Neural cell (in vitro differentiated cells): ENCODE data around the gene HK1. TPM values are rescaled to one million over a fixed set of nuclear protein-coding genes. Genes with fewer than 3 reads are reported as not detected.

Experiments used
- H2AFZ ChIP-seq: fragments of 200-600, 300-800 bp; sonication (generic), shearing (Covaris generic); 2 replicates; pipeline ENCODE4 v1.6.0; 2014; ENCODE audit warnings: low read depth, mild to moderate bottlenecking, antibody characterized with exemption, low read length, moderate library complexity
- H3F3A ChIP-seq: fragments of 200-600 bp; shearing (Covaris generic); 2 replicates; pipeline ENCODE4 v1.6.1; 2016; ENCODE audit warnings: mild to moderate bottlenecking, moderate library complexity, mixed read lengths, antibody characterized with exemption, low read length; ENCODE audit not compliant: insufficient read depth, poor library complexity, severe bottlenecking
- H3K27ac ChIP-seq: fragments of 200-600, 300-800 bp; sonication (generic), shearing (Covaris generic); 2 replicates; pipeline ENCODE4 v1.5.1; 2014; ENCODE audit warnings: mild to moderate bottlenecking, low read length, moderate library complexity
- H3K27me3 ChIP-seq: fragments of 300-800, 200-600 bp; sonication (generic), shearing (Covaris generic); 2 replicates; pipeline ENCODE4 v1.6.0; 2014; ENCODE audit warnings: mild to moderate bottlenecking, low read depth, low read length, moderate library complexity; ENCODE audit not compliant: insufficient read depth
- H3K36me3 ChIP-seq: fragments of 300-800, 200-600 bp; sonication (generic), shearing (Covaris generic); 2 replicates; pipeline ENCODE4 v1.5.1; 2014; ENCODE audit warnings: mild to moderate bottlenecking, antibody characterized with exemption, low read length, moderate library complexity; ENCODE audit not compliant: insufficient read depth
- H3K4me2 ChIP-seq: fragments of 300-800, 200-600 bp; sonication (generic), shearing (Covaris generic); 2 replicates; pipeline ENCODE4 v1.6.0; 2014; ENCODE audit warnings: mild to moderate bottlenecking, low read length
- H3K4me3 ChIP-seq: fragments of 300-800, 200-600 bp; sonication (generic), shearing (Covaris generic); 2 replicates; pipeline ENCODE4 v1.5.1; 2014; ENCODE audit warnings: mild to moderate bottlenecking, low read length, moderate library complexity
- H3K79me2 ChIP-seq: fragments of 200-600 bp; shearing (Covaris generic); replicated peaks from 2 replicates; pipeline ENCODE4 v1.6.0; 2014; ENCODE audit warnings: mild to moderate bottlenecking, low read length, moderate library complexity; ENCODE audit not compliant: insufficient read depth
- H3K9ac ChIP-seq: fragments of 300-800, 200-600 bp; sonication (generic), shearing (Covaris generic); 2 replicates; pipeline ENCODE4 v1.6.1; 2016; ENCODE audit warnings: mild to moderate bottlenecking, low read length, mixed read lengths
- H3K9me2 ChIP-seq: fragments of 200-600 bp; shearing (Covaris generic); 2 replicates; pipeline ENCODE4 v1.6.1; 2016; ENCODE audit warnings: mild to moderate bottlenecking, low read length, mixed read lengths; ENCODE audit not compliant: insufficient read depth
- H3K9me3 ChIP-seq: fragments of 200-600, 300-800 bp; sonication (generic), shearing (Covaris generic); 2 replicates; pipeline ENCODE4 v1.6.1; 2016; ENCODE audit warnings: mild to moderate bottlenecking, mixed run types, low read length, moderate library complexity, mixed read lengths
- H4K20me1 ChIP-seq: fragments of 200-600 bp; shearing (Covaris generic); 2 replicates; pipeline ENCODE4 v1.6.1; 2016; ENCODE audit warnings: mild to moderate bottlenecking, mixed run types; ENCODE audit not compliant: insufficient read depth
- EP300 ChIP-seq: fragments of 450-650 bp; conservative IDR thresholded peaks from 2 replicates; pipeline ENCODE4 v1.6.1; 2014; ENCODE audit warnings: antibody characterized with exemption, mild to moderate bottlenecking, moderate library complexity; ENCODE audit not compliant: poor library complexity, severe bottlenecking
- EZH2 ChIP-seq: fragments of 200-600, 300-800 bp; shearing (Covaris generic), sonication (generic); IDR thresholded peaks from 2 replicates; pipeline ENCODE4 v1.6.1; 2014; ENCODE audit warnings: antibody characterized with exemption, low read length, borderline replicate concordance, mild to moderate bottlenecking; ENCODE audit not compliant: insufficient read depth, poor library complexity, severe bottlenecking
- POLR2AphosphoS5 ChIP-seq: IDR thresholded peaks from 2 replicates; pipeline ENCODE4 v1.6.1; 2012
- RAD21 ChIP-seq: fragments of 450-650 bp; conservative IDR thresholded peaks from 2 replicates; pipeline ENCODE4 v1.6.1; 2014; ENCODE audit warnings: antibody characterized with exemption, mild to moderate bottlenecking, moderate library complexity
- REST ChIP-seq: IDR thresholded peaks from 2 replicates; pipeline ENCODE4 v1.6.1; 2012; ENCODE audit warnings: borderline replicate concordance
- SMC3 ChIP-seq: fragments of 450-650 bp; conservative IDR thresholded peaks from 2 replicates; pipeline ENCODE4 v1.6.1; 2014; ENCODE audit warnings: antibody characterized with exemption, mild to moderate bottlenecking, moderate library complexity; ENCODE audit not compliant: poor library complexity
- TAF1 ChIP-seq: IDR thresholded peaks from 2 replicates; pipeline ENCODE4 v1.6.1; 2012; ENCODE audit warnings: low read depth
- polyA plus RNA-seq: library from polyadenylated mRNA; depleted of rRNA; stranded (reverse); fragments of >200 nt; gene quantifications from 2 replicates; pipeline ENCODE4 v1.2.3, GENCODE V29; 2014

HK1 gene
- polyA plus RNA-seq, 1 donor from 2014 or later = 60.5 TPM

- Histone ChIP-seq H3K4me2 (no peak overlapping the region), H3K27ac (no peak overlapping the region)
Observed at GRCh38 chr10:69403519-69403918, 125.2 kb downstream of the HK1 start.

GRCh38 chr10:69404786-69405185 is 126.5 kb downstream of the HK1 start:
- Histone ChIP-seq H2AFZ (no peak overlapping the region), H3K9me2 (no peaks in the 10 kb centered on the region), H3K27ac (no peak overlapping the region), H3K79me2 (no peaks in the 10 kb centered on the region), H3K9me3 (no peaks in the 10 kb centered on the region), H3K27me3 (no peaks in the 10 kb centered on the region), H3K4me3 (no peak overlapping the region), H3K4me2 (no peak overlapping the region), H4K20me1 (no peaks in the 10 kb centered on the region), H3F3A (no peaks in the 10 kb centered on the region), H3K36me3 (no peaks in the 10 kb centered on the region), H3K9ac (no peak overlapping the region)
- no peak for TF ChIP-seq REST

More at GRCh38 chr10:69403519-69403918, 125.2 kb downstream of the HK1 start:
- no peak overlapping the region for H2AFZ ChIP-seq
- no peaks in the 10 kb centered on the region for H3K79me2 ChIP-seq
- no peak overlapping the region for H3K4me3 ChIP-seq
- no peaks in the 10 kb centered on the region for H3K9me2 ChIP-seq
- H3K9ac ChIP-seq = no peak overlapping the region
- no peaks in the 10 kb centered on the region for H3K9me3 ChIP-seq
- no peaks in the 10 kb centered on the region for H3K36me3 ChIP-seq
- TF ChIP-seq EP300 (no peak), TAF1 (no peak), EZH2 (no peak), SMC3 (no peak), REST (no peak), POLR2AphosphoS5 (no peak), RAD21 (no peak)
- H4K20me1 ChIP-seq = no peaks in the 10 kb centered on the region
- H3F3A ChIP-seq = no peaks in the 10 kb centered on the region
- H3K27me3 ChIP-seq = no peaks in the 10 kb centered on the region

GRCh38 chr10:69405221-69405620 is 126.9 kb downstream of the HK1 start:
- TF ChIP-seq EZH2 (no peak), POLR2AphosphoS5 (no peak), RAD21 (no peak), REST (no peak), TAF1 (no peak), EP300 (no peak)
- no peak overlapping the region for H3K4me3 ChIP-seq
- no peaks in the 10 kb centered on the region for H4K20me1 ChIP-seq
- H3K4me2 ChIP-seq = no peak overlapping the region
- H3K9me3 ChIP-seq = no peaks in the 10 kb centered on the region
- no peaks in the 10 kb centered on the region for H3K9me2 ChIP-seq
- H3K27me3 ChIP-seq = no peaks in the 10 kb centered on the region
- H3K27ac ChIP-seq = no peak overlapping the region
- no peaks in the 10 kb centered on the region for H3K36me3 ChIP-seq
- H3K79me2 ChIP-seq = no peaks in the 10 kb centered on the region
- H3F3A ChIP-seq = no peaks in the 10 kb centered on the region
- H3K9ac ChIP-seq = no peak overlapping the region
- no peak overlapping the region for H2AFZ ChIP-seq
